VCaP (cell line): ENCODE data around the gene UBXN1.

Experiments used
- H3K27ac ChIP-seq: fragments of 450-650 bp; 2 replicates; pipeline ENCODE4 v1.5.1; 2017
- TF ChIP-seq, protein P1 (sequence below): fragments of 450-650 bp; conservative IDR thresholded peaks from 2 replicates; pipeline ENCODE4 v1.5.1; 2017; ENCODE audit warnings: mild to moderate bottlenecking, moderate library complexity

The UBXN1 gene, protein sequence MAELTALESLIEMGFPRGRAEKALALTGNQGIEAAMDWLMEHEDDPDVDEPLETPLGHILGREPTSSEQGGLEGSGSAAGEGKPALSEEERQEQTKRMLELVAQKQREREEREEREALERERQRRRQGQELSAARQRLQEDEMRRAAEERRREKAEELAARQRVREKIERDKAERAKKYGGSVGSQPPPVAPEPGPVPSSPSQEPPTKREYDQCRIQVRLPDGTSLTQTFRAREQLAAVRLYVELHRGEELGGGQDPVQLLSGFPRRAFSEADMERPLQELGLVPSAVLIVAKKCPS

DNA sequence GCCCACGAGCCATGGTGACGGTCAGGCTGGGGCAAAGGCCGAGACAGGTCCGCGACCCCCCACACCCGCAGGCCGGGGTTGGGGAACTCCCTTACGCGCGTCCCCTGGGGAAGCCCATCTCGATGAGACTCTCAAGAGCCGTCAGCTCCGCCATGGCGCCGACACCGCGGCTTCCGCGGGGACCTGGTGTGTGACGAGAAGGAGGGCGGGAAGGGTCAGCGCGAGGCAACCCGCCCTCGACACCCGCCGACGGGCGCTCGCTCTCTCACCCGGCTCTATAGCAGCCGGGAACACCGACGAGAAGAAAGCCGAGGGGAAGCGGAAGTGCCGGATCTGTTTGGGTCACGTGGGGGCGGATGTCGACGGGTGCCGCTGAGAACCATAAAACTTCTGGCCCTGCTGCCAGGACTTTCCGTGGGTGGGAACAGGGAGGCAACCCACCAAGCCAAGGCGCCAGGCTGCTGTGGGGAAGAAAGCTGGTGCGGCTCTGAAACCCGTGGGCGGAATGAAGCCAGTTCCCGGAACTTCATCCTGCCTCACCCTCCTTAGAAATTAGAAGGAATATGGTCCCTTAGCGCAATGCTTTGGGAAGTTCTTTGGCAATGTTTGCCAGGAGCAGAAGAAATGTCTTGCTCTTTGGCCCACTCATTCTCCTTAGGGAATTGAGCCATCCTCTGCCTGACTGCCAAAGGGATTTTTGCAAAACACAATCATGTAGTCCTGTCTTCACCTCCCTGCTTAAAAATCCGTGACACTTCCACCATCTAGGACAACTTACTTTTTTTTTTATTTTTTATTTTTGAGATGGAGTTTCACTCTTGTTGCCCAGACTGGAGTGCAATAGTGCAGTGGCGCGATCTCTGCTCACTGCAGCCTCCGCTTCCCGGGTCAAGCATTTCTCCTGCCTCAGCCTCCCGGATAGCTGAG, at the start of gene UBXN1:
UBXN1 (minus strand) TSS at position 304 of the 927 bp plus-strand sequence; CDS start at position 154, 150 bp downstream.
- TF ChIP-seq, protein P1, sequence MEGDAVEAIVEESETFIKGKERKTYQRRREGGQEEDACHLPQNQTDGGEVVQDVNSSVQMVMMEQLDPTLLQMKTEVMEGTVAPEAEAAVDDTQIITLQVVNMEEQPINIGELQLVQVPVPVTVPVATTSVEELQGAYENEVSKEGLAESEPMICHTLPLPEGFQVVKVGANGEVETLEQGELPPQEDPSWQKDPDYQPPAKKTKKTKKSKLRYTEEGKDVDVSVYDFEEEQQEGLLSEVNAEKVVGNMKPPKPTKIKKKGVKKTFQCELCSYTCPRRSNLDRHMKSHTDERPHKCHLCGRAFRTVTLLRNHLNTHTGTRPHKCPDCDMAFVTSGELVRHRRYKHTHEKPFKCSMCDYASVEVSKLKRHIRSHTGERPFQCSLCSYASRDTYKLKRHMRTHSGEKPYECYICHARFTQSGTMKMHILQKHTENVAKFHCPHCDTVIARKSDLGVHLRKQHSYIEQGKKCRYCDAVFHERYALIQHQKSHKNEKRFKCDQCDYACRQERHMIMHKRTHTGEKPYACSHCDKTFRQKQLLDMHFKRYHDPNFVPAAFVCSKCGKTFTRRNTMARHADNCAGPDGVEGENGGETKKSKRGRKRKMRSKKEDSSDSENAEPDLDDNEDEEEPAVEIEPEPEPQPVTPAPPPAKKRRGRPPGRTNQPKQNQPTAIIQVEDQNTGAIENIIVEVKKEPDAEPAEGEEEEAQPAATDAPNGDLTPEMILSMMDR, result no peak
- peak within 1 kb of the TSS; percentile 88 for H3K27ac ChIP-seq

- peak within 1 kb of the TSS; percentile 97 for H3K27ac ChIP-seq
- TF ChIP-seq, protein P1, result no peak
These were observed 49.5 kb upstream of the UBXN1 start, which contains the start of gene TTC9C for GRCh38 chr11:62728171-62728988. Gene TTC9C (plus strand): TSS chr11:62728486. CDS start chr11:62728849, 363 bp downstream.

- H3K27ac ChIP-seq, result peak overlapping the region; percentile 97
- TF ChIP-seq, protein P1, result no peak
These were observed 48.9 kb upstream of the UBXN1 start for GRCh38 chr11:62727872-62728170.

DNA sequence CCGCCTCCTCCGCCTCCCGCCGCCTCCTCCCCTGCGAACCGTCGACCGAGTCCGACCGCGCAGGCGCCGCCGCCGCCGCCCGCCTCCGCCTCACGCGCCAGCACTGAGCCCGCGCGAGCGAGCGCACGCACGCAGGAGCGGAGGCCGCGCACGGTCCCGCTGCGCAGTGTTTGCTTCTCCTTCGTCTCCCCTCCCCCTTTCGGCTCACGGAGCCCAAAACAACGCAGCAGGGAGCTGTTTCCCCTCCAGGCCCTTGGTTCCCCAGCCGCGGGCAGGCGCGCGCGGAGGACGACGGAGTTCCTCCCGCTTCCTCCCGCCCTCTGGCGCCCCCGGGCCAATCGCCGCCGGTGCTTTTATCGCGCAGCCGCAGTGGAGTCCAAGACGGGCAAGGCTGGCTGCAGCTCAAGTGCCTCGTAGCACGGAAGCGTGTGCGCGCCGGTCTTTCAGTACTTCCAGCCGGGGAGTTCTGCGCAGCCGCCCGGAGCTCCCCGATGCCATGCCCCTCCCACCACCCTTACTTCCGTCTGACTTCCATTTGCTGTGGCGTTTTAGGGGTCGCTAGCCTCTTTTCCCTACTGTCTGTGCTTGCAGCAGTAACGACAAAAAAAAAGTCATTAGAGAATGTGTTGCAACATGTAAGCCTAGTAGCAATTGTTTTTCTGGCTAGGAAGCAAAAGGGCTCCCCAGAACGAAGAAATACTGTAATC, 48.4 kb upstream of the UBXN1 start, which contains the start of gene HNRNPUL2:
HNRNPUL2 (minus strand) TSS at position 293 of the 707 bp plus-strand sequence. CDS start 301 bp downstream, outside the sequence.
- peak within 1 kb of the TSS; percentile 97 for H3K27ac ChIP-seq
- TF ChIP-seq, protein P1, result no peak

GRCh38 chr11:62726915-62727164, 48.0 kb upstream of the UBXN1 start:
- TF ChIP-seq, protein P1, result no peak

GRCh38 chr11:62726156-62726914, 47.5 kb upstream of the UBXN1 start:
- peak overlapping the region; percentile 97 for H3K27ac ChIP-seq
- TF ChIP-seq, protein P1, result no peak

More at GRCh38 chr11:62726915-62727164, 48.0 kb upstream of the UBXN1 start:
- H3K27ac ChIP-seq, result peak overlapping the region; percentile 97
